ENCODE results near the gene ZNF503. TPM values are rescaled to one million over a fixed set of nuclear protein-coding genes. Genes with fewer than 3 reads are reported as not detected.

Gene ZNF503
- total RNA-seq, 1 experiment from 2014 or later = 42.3 TPM

- no peak overlapping the region for H3K9ac ChIP-seq (ENCODE audit: low read length)
- no peaks in the 10 kb centered on the region for H3K9me3 ChIP-seq (ENCODE audit: low read length)
- ATAC-seq (no peak), DNase-seq (no peak)
- H3F3A ChIP-seq (ENCODE audit: low read length, unreplicated experiment) = no peaks in the 10 kb centered on the region
- peaks cover 5% of the 10 kb centered on the region; the same call in 1 of the 2 replicates for H3K4me1 ChIP-seq (ENCODE audit: insufficient read depth, low read length)
- no peak overlapping the region for H3K4me2 ChIP-seq (ENCODE audit: low read length)
- ChIA-PET POLR2A (ENCODE audit: unreplicated experiment) (interaction anchor here (0.6 kb wide), 1 partner anchor 606 kb away, joined by 3 read pairs; no protein-coding TSS in a partner anchor), CTCF (interaction anchor here (0.5 kb wide), 1 partner anchor 204 kb away, joined by 3 read pairs; no protein-coding TSS in a partner anchor)
- no peak overlapping the region for H2AFZ ChIP-seq (ENCODE audit: low read length)
- H3K27me3 ChIP-seq (ENCODE audit: low read length) = peaks cover 24% of the 10 kb centered on the region
- no peaks in the 10 kb centered on the region for H3K36me3 ChIP-seq (ENCODE audit: low read depth, low read length)
- BruUV-seq (replicated peaks) = no TSS peak
- no peaks in the 10 kb centered on the region for H3K79me2 ChIP-seq (ENCODE audit: low read length)
- no peak overlapping the region for H3K4me3 ChIP-seq (ENCODE audit: low read length)
- H3K9me2 ChIP-seq (replicated peaks; ENCODE audit: low read length) = no peaks in the 10 kb centered on the region
- intact Hi-C loops (cut with micrococcal nuclease) = no loop called here
- H4K20me1 ChIP-seq (ENCODE audit: low read length) = no peaks in the 10 kb centered on the region
- H3K27ac ChIP-seq (ENCODE audit: low read length) = no peak overlapping the region
- no peak for TF ChIP-seq EZH2phosphoT487 (IDR thresholded peaks at IDR 0.05; ENCODE audit: borderline replicate concordance, low read length)
- TF ChIP-seq, protein P1, sequence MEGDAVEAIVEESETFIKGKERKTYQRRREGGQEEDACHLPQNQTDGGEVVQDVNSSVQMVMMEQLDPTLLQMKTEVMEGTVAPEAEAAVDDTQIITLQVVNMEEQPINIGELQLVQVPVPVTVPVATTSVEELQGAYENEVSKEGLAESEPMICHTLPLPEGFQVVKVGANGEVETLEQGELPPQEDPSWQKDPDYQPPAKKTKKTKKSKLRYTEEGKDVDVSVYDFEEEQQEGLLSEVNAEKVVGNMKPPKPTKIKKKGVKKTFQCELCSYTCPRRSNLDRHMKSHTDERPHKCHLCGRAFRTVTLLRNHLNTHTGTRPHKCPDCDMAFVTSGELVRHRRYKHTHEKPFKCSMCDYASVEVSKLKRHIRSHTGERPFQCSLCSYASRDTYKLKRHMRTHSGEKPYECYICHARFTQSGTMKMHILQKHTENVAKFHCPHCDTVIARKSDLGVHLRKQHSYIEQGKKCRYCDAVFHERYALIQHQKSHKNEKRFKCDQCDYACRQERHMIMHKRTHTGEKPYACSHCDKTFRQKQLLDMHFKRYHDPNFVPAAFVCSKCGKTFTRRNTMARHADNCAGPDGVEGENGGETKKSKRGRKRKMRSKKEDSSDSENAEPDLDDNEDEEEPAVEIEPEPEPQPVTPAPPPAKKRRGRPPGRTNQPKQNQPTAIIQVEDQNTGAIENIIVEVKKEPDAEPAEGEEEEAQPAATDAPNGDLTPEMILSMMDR (conservative IDR thresholded peaks at IDR 0.05; ENCODE audit: low read depth, low read length) = no peak
- TF ChIP-seq EZH2 (IDR thresholded peaks at IDR 0.05; ENCODE audit: low read length, unreplicated experiment) = no peak
Measured at GRCh38 chr10:75429159-75429827, 27.7 kb upstream of the ZNF503 start.

DNA sequence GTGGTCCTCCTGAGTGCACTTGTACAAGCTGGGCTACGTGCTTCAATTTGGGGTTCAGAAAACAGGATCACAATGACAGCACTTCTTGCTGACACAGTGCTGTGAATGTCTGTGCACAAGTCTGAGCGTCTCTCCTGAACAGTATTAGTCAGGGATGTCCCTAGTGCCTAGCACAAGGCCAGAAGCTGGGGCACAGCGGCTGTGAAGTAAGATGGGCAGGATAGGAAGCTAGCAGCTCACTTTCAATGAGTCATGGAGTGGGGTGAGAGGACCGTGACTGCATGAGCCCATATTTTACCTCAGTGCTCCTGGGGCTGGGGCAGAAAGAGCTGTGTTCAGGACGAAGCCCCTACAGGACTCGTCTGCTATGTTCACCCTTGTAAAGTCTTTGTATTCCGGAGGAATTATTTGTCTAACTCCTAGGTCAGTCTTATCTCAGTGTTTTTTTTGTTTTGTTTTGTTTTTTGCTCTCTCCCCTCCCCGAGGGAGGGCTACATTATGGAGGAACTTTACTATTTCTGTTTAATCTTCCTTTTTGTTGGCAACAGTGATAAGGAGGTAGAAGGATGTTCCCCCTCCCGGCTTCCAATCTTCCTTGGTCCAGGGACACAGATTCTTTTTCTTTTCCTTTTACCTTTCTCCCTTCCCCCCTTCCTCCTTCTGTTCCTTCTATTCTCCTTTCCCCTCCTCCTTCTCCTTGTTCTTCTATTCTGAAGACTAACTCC is 27.0 kb upstream of the ZNF503 start:
- H4K20me1 ChIP-seq (ENCODE audit: low read length) = no peaks in the 10 kb centered on the region
- H3K9me3 ChIP-seq (ENCODE audit: low read length) = no peaks in the 10 kb centered on the region
- no peaks in the 10 kb centered on the region for H3K79me2 ChIP-seq (ENCODE audit: low read length)
- no peaks in the 10 kb centered on the region for H3K9me2 ChIP-seq (replicated peaks; ENCODE audit: low read length)
- H3K27me3 ChIP-seq (ENCODE audit: low read length) = peaks cover 19% of the 10 kb centered on the region
- H3K36me3 ChIP-seq (ENCODE audit: low read depth, low read length) = no peaks in the 10 kb centered on the region
- POLR2A ChIA-PET (ENCODE audit: unreplicated experiment) = interaction anchor here (0.6 kb wide), 1 partner anchor 606 kb away, joined by 3 read pairs; no protein-coding TSS in a partner anchor
- H3K4me1 ChIP-seq (ENCODE audit: insufficient read depth, low read length) = peaks cover 5% of the 10 kb centered on the region; the same call in 1 of the 2 replicates
- H3K4me2 ChIP-seq (ENCODE audit: low read length) = no peak overlapping the region
- ATAC-seq (peak; percentile 51), DNase-seq (peak; percentile 58)
- H3K27ac ChIP-seq (ENCODE audit: low read length) = no peak overlapping the region
- no peaks in the 10 kb centered on the region for H3F3A ChIP-seq (ENCODE audit: low read length, unreplicated experiment)
- intact Hi-C loops (cut with micrococcal nuclease) = no loop called here
- no peak overlapping the region for H3K9ac ChIP-seq (ENCODE audit: low read length)
- no peak overlapping the region for H3K4me3 ChIP-seq (ENCODE audit: low read length)
- no TSS peak for BruUV-seq (replicated peaks)
- CTCF ChIA-PET = interaction anchor here (0.5 to 1.1 kb wide), 2 partner anchors 9 to 204 kb away, joined by 3 read pairs; no protein-coding TSS in a partner anchor
- H2AFZ ChIP-seq (ENCODE audit: low read length) = 0 out of 2 replicates have a peak overlapping the region, but pooled peaks have one; percentile 1
- TF ChIP-seq EZH2phosphoT487 (IDR thresholded peaks at IDR 0.05; ENCODE audit: borderline replicate concordance, low read length) (no peak), EZH2 (IDR thresholded peaks at IDR 0.05; ENCODE audit: low read length, unreplicated experiment) (no peak)
- TF ChIP-seq, protein P1 (conservative IDR thresholded peaks at IDR 0.05; ENCODE audit: low read depth, low read length) = no peak

Measured in PC-3 (cell line).